HL-60/S4 (cell line): ENCODE results near the gene MKLN1.

Experiments
- in situ Hi-C: fragments of 300-500 bp; cut with MboI; formaldehyde crosslinking; loops from 2 replicates; pipeline ENCODE4 v1.14.3; 2022; ENCODE audit warnings: low sequenced_read_pairs

MKLN1 gene

GRCh38 chr7:131540491-131541162 is 213.0 kb downstream of the MKLN1 start:
- in situ Hi-C loops: no loop called here

GRCh38 chr7:131543298-131543697 is 215.6 kb downstream of the MKLN1 start:
- in situ Hi-C loops: no loop called here

DNA sequence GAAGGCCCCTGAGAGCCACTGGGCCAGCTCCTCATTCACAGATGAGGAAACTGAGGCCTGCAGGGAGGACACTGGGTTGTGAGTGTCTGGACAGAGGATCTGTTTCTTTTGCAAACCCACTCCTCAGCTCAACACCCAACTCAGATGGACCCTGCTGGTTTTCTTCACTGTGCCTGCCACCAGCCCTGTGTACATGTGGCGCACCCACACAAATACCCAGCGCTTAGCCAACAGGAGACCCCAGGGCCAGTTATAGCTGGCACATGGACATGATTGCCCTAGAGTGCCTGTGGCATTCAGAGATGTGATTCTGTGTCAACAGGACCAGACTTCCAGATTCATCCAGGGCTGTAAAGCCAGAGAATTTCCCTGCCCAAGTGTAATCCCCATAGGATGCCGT is 216.3 kb downstream of the MKLN1 start:
- in situ Hi-C loops: no loop called here

- in situ Hi-C loops: no loop called here
These were observed 217.0 kb downstream of the MKLN1 start for GRCh38 chr7:131544449-131545301.

- in situ Hi-C loops: no loop called here
These were observed 218.4 kb downstream of the MKLN1 start for GRCh38 chr7:131546126-131546525.
